Hepatocyte (in vitro differentiated cells): ENCODE data around the gene CPT1B. TPM values are rescaled to one million over a fixed set of nuclear protein-coding genes. Genes with fewer than 3 reads are reported as not detected.

ENCODE experiments used
- DNase-seq: peaks from one replicate; pipeline ENCODE4 v3.0.0-alpha.2; 2016; ENCODE audit warnings: low spot score
- H2AFZ ChIP-seq: fragments of 200-600 bp; sonication (generic); 2 replicates; pipeline ENCODE4 v1.6.0; 2016; ENCODE audit warnings: antibody characterized with exemption, mild to moderate bottlenecking
- H3K27ac ChIP-seq: fragments of 200-600 bp; sonication (generic); 2 replicates; pipeline ENCODE4 v1.5.1; 2016; ENCODE audit warnings: mild to moderate bottlenecking
- H3K27me3 ChIP-seq: fragments of 200-600 bp; sonication (generic); 2 replicates; pipeline ENCODE4 v1.6.1; 2016
- H3K36me3 ChIP-seq: fragments of 200-600 bp; sonication (generic); replicated peaks from 2 replicates; pipeline ENCODE4 v1.5.1; 2016; ENCODE audit warnings: low read depth; ENCODE audit not compliant: insufficient read depth
- H3K4me1 ChIP-seq: fragments of 200-600 bp; sonication (generic); 2 replicates; pipeline ENCODE4 v1.5.1; 2016; ENCODE audit warnings: mild to moderate bottlenecking, moderate library complexity; ENCODE audit not compliant: insufficient read depth
- H3K4me2 ChIP-seq: fragments of 200-600 bp; sonication (generic); 2 replicates; pipeline ENCODE4 v1.6.0; 2016
- H3K4me3 ChIP-seq: fragments of 200-600 bp; sonication (generic); 2 replicates; pipeline ENCODE4 v1.5.1; 2016; ENCODE audit warnings: mild to moderate bottlenecking
- H3K79me2 ChIP-seq: fragments of 200-600 bp; sonication (generic); 2 replicates; pipeline ENCODE4 v1.6.0; 2017; ENCODE audit warnings: mild to moderate bottlenecking
- H3K9me2 ChIP-seq: fragments of 200-600 bp; sonication (generic); replicated peaks from 2 replicates; pipeline ENCODE4 v1.6.0; 2017; ENCODE audit warnings: mild to moderate bottlenecking; ENCODE audit not compliant: insufficient read depth
- H3K9me3 ChIP-seq: fragments of 200-600 bp; sonication (generic); 2 replicates; pipeline ENCODE4 v1.5.1; 2016; ENCODE audit warnings: low read depth, mild to moderate bottlenecking
- H4K20me1 ChIP-seq: fragments of 200-600 bp; sonication (generic); 2 replicates; pipeline ENCODE4 v1.6.0; 2016; ENCODE audit warnings: mild to moderate bottlenecking; ENCODE audit not compliant: insufficient read depth, poor library complexity, severe bottlenecking
- CTCF ChIP-seq: fragments of 200-600 bp; sonication (generic); IDR thresholded peaks from 2 replicates; pipeline ENCODE4 v1.5.1; 2016; ENCODE audit warnings: antibody characterized with exemption, mild to moderate bottlenecking; ENCODE audit not compliant: poor library complexity
- EZH2 ChIP-seq: fragments of 200-600 bp; sonication (generic); IDR thresholded peaks from 2 replicates; pipeline ENCODE4 v1.6.1; 2016; ENCODE audit warnings: antibody characterized with exemption, mild to moderate bottlenecking, borderline replicate concordance
- EZH2phosphoT487 ChIP-seq: fragments of 200-600 bp; sonication (generic); IDR thresholded peaks from one replicate; pipeline ENCODE4 v1.6.1; 2018; ENCODE audit warnings: antibody characterized with exemption, mild to moderate bottlenecking, low read depth, moderate library complexity; ENCODE audit not compliant: unreplicated experiment, severe bottlenecking
- WGBS: methylation state at CpG from one replicate; pipeline ENCODE4 v1.1.6; 2016; ENCODE audit warnings: low lambda C conversion rate; ENCODE audit errors: missing lambda C conversion rate; 5-methylcytosine and 5-hydroxymethylcytosine counted together
- polyA plus RNA-seq: library from polyadenylated mRNA; unstranded; fragments of >200 nt; fragmentation: Nextera tagmentation; extraction: Ambion mirVana; gene quantifications from 2 replicates; pipeline ENCODE4 v1.2.1, GENCODE V29; 2016
- total RNA-seq: library from RNA; depleted of rRNA; stranded (reverse); fragments of >200 nt; gene quantifications from 2 replicates; pipeline ENCODE4 v1.2.3, GENCODE V29; 2014

Gene CPT1B
- total and polyA plus RNA-seq, 2 experiments from 2014 or later: 27.5 to 64.0 TPM

- Histone ChIP-seq H2AFZ (no peak overlapping the region), H3K4me3 (no peak overlapping the region), H3K4me1 (peaks cover 13% of the 10 kb centered on the region), H3K36me3 (no peaks in the 10 kb centered on the region), H3K9me2 (no peaks in the 10 kb centered on the region), H3K4me2 (no peak overlapping the region), H3K27me3 (no peaks in the 10 kb centered on the region), H3K9me3 (no peaks in the 10 kb centered on the region), H3K27ac (no peak overlapping the region), H3K79me2 (no peaks in the 10 kb centered on the region), H4K20me1 (no peaks in the 10 kb centered on the region)
- DNase-seq: no peak
- 91% methylated on average over 4 of the region's 35 CpGs for WGBS
- TF ChIP-seq EZH2phosphoT487: no peak
- no peak for TF ChIP-seq CTCF
- TF ChIP-seq EZH2: no peak
Measured at GRCh38 chr22:50547263-50547985, 30.8 kb downstream of the CPT1B start.

- Histone ChIP-seq H3K4me3 (no peak overlapping the region), H3K4me1 (peaks cover 13% of the 10 kb centered on the region), H3K79me2 (no peaks in the 10 kb centered on the region), H2AFZ (no peak overlapping the region), H3K27me3 (no peaks in the 10 kb centered on the region), H3K4me2 (peak overlapping the region; percentile 8), H3K9me3 (no peaks in the 10 kb centered on the region), H4K20me1 (no peaks in the 10 kb centered on the region), H3K36me3 (no peaks in the 10 kb centered on the region), H3K27ac (no peak overlapping the region), H3K9me2 (no peaks in the 10 kb centered on the region)
- 93% methylated on average over 47 of the region's 78 CpGs for WGBS
- no peak for DNase-seq
- TF ChIP-seq CTCF (no peak), EZH2 (no peak), EZH2phosphoT487 (no peak)
Measured at GRCh38 chr22:50546326-50547262, 31.6 kb downstream of the CPT1B start.

- Histone ChIP-seq H3K79me2 (no peaks in the 10 kb centered on the region), H3K4me1 (peaks cover 13% of the 10 kb centered on the region), H3K27ac (peak within 1 kb of the TSS; percentile 71), H3K27me3 (no peaks in the 10 kb centered on the region), H3K9me2 (no peaks in the 10 kb centered on the region), H3K9me3 (no peaks in the 10 kb centered on the region), H2AFZ (no peak within 1 kb of the TSS), H4K20me1 (no peaks in the 10 kb centered on the region), H3K36me3 (no peaks in the 10 kb centered on the region), H3K4me2 (peak within 1 kb of the TSS; percentile 87), H3K4me3 (no peak within 1 kb of the TSS)
- no peak for TF ChIP-seq CTCF
- no peak for TF ChIP-seq EZH2phosphoT487
- TF ChIP-seq EZH2: no peak
- peak; percentile 16 for DNase-seq
- 60% methylated on average over 10 of the region's 10 CpGs for WGBS
Measured at GRCh38 chr22:50545522-50546325, 32.5 kb downstream of the CPT1B start, which contains the start of gene KLHDC7B. Gene KLHDC7B, plus strand, starts transcription at chr22:50545899. Its CDS starts 345 bp downstream, at chr22:50546244.
